LNCaP clone FGC (cell line): ENCODE results near the gene WDR86.

Source experiments
- DNase-seq: peaks from one replicate; pipeline ENCODE4 v3.0.0-alpha.2; 2011; ENCODE audit warnings: low read depth
- H3K4me3 ChIP-seq: 2 replicates; pipeline ENCODE4 v1.5.1; 2011; ENCODE audit warnings: mild to moderate bottlenecking, low read depth, low read length, control low read depth
- TF ChIP-seq, protein P1 (sequence below): IDR thresholded peaks from 2 replicates; pipeline ENCODE4 v1.5.1; 2012; ENCODE audit warnings: mild to moderate bottlenecking; ENCODE audit not compliant: control insufficient read depth, insufficient read depth; ENCODE audit errors: extremely low read depth

WDR86 gene

DNA sequence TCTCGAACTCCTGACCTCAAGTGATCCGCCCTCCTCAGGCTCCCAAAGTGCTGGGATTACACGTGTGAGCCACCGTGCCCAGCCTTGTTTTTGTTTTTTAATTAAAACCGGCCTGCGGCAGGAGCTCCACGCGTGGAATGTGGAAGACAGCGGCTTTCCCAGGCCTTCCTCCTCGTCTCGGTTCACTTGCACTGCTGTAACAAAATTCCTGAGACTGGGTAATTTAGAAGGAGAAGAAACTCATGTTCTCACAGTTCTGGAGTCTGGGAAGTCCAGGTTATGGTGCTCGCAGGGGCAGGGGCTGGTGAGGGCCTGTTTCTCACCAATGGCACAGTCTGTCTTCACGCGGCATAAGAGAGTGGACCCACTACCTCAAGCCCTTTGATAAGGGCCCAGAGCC, 44.5 kb upstream of the WDR86 start:
- no peak for DNase-seq
- H3K4me3 ChIP-seq = no peak overlapping the region
- TF ChIP-seq, protein P1, sequence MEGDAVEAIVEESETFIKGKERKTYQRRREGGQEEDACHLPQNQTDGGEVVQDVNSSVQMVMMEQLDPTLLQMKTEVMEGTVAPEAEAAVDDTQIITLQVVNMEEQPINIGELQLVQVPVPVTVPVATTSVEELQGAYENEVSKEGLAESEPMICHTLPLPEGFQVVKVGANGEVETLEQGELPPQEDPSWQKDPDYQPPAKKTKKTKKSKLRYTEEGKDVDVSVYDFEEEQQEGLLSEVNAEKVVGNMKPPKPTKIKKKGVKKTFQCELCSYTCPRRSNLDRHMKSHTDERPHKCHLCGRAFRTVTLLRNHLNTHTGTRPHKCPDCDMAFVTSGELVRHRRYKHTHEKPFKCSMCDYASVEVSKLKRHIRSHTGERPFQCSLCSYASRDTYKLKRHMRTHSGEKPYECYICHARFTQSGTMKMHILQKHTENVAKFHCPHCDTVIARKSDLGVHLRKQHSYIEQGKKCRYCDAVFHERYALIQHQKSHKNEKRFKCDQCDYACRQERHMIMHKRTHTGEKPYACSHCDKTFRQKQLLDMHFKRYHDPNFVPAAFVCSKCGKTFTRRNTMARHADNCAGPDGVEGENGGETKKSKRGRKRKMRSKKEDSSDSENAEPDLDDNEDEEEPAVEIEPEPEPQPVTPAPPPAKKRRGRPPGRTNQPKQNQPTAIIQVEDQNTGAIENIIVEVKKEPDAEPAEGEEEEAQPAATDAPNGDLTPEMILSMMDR = no peak

DNA sequence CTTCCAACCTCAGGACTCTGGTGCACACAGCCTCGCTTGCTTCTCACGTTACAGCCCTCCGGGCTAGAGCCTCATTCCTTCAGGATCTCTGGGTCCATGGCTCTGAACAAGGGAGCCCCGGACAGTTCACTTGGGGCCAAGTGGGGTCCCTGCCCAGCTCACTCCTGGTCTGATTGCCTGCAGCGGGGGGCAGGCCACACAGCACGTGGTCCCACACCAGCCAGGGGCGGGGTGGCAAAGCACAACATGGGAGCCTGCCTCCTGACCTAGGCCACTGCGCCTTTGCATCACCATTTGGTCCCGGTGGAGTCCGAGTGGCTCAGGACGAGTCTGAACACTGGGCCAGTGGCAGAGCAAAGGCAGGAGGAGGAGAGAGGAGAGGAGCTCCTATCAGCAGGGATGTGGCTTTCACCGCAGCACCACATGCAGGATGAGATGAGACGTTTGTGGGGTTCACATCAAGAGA, 43.5 kb upstream of the WDR86 start:
- H3K4me3 ChIP-seq = no peak overlapping the region
- no peak for DNase-seq
- TF ChIP-seq, protein P1 = no peak

DNA sequence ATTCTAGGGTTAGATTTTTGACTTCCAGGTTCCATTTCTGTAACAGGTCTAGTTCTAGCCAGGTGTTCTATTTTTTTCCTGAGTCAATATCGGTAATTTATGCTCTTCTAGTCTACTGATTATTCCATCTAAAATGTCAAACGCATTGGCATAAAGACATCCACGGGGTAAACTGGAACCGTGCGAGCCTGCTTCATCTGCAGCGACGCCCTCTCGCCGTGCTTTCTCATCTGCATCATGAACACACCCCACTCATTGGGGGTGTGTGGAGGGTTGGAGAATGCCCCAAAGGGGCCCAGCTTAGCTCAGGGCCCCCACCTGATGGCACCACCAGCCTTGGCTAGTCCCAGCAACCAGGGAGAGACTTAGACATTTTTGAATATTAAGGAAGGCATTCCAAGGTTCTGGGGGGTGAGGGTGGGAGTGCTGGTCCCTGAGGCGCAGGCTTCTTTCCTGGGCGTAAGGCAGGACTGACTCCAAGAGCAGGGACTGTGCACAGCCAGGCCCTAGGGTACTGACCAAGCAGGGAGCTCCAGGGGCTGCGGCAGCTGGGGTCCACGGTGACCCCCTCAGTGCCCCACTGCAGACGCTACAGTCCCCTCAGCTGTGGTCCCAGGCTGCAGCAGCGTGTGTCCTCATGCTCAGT, 43.0 kb upstream of the WDR86 start:
- DNase-seq = no peak
- TF ChIP-seq, protein P1 = no peak
- no peak overlapping the region for H3K4me3 ChIP-seq

DNA sequence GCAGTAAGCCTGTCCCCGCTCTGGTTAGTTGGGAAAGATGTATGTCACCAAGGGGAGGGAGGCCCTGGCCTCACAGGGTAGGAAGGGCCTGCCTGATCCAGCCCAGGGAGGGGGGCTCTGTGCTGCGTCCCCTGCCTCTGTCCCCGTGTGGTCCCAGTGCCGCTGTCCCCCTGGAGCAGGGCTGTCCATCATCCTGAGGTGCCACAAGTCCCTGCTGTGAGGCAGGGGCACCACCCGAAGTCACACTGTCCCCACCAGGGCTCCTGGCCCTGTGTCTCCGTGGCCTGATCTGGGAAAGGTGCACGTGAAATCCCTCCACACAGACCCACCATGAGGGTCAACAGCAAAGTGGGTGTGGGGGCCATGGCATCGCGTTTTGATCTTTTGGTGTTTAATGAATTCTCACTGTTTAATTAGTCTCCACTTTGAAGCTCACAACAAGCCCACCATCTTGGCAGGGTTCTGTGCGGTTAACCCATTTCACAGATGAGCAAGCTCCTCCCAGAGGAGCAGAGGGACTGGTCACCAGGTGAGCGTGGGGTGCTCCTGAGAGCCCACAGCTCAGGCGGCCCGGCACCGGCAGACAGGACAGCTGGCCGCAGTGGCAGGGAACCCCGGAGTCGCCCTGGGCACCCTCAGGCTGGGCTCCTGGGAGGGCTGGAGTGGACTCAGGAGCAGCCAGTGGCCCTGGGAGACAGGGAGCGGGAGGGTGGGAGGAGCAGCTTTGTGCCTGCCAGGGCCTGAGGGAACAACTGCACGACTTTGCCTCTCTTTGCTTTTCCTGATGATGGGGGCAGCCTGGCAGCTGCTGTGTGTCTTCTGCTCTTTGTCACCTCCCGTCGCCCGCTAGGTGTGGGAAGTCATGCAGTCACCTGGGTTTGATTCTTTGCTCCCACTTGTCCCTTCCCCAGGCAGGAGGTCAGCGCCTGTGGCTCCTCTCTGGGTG, 42.1 kb upstream of the WDR86 start:
- DNase-seq = no peak
- TF ChIP-seq, protein P1 = no peak
- no peak overlapping the region for H3K4me3 ChIP-seq

DNA sequence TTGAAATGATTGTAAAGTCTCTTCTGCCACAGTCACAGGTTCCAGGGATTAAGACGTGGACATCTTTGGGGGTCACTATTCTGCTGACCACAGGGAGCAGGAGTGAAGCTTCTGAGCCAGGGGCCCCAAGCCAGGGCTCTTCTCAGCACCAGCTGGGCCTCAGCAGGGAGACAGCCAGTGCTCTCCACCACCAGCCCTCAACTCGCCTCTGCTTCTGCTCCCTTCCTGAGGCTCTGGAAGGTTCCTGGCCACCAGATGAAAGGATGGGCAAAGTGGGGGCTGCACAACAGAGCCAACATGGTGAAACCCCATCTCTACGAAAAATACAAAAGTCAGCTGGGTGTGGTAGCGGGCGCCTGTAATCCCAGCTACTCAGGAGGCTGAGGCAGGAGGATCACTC, 41.3 kb upstream of the WDR86 start:
- TF ChIP-seq, protein P1 = no peak
- H3K4me3 ChIP-seq = no peak overlapping the region
- DNase-seq = no peak

DNA sequence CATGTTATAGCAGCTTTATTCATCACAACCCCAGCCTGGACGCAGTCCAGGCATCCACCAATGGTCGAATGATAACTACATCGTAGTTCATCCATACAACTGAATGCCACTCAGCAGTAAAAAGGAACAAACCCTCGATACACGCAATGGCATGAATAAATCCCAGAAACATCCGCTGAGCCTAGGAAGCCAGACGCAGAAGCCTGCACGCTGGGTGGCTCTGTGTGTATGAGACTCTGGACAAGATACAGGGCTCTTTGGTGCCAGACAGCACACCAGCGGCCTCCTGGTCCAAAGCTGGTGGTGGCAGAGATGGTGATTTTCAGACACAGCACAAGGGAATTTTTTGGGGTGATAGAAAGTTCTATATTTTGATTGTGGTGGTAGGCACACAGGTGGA, 40.2 kb upstream of the WDR86 start:
- TF ChIP-seq, protein P1 = no peak
- H3K4me3 ChIP-seq = no peak overlapping the region
- no peak for DNase-seq
